Fibroblast of lung (primary cell): ENCODE results near the gene ZDHHC13. TPM values are rescaled to one million over a fixed set of nuclear protein-coding genes. Genes with fewer than 3 reads are reported as not detected.
A peak's percentile ranks its signal among the peaks of the same experiment; 100 is the strongest.

Experiments
- DNase-seq, 2 donors: peaks; one replicate each; pipeline versions ENCODE4 v3.0.0 to v3.0.0-alpha.2; 2010; ENCODE audit warnings: low read depth in 2 of 2
- H2AFZ ChIP-seq: 2 replicates; pipeline ENCODE4 v1.5.1; 2012; ENCODE audit warnings: low read length, control low read depth, inconsistent platforms
- H3K27ac ChIP-seq: 2 replicates; pipeline ENCODE4 v1.5.1; 2011; ENCODE audit warnings: low read length, control low read depth; ENCODE audit not compliant: insufficient read depth
- H3K27me3 ChIP-seq: 2 replicates; pipeline ENCODE4 v1.5.1; 2011; ENCODE audit warnings: mild to moderate bottlenecking, low read length; ENCODE audit not compliant: control insufficient read depth, insufficient read depth
- H3K36me3 ChIP-seq: 2 replicates; pipeline ENCODE4 v1.5.1; 2011; ENCODE audit warnings: low read length; ENCODE audit not compliant: control insufficient read depth, insufficient read depth
- H3K4me1 ChIP-seq: 2 replicates; pipeline ENCODE4 v1.5.1; 2011; ENCODE audit warnings: low read length; ENCODE audit not compliant: control insufficient read depth, insufficient read depth; ENCODE audit errors: extremely low read depth
- H3K4me2 ChIP-seq: 2 replicates; pipeline ENCODE4 v1.5.1; 2011; ENCODE audit warnings: low read length, control low read depth; ENCODE audit not compliant: insufficient read depth; ENCODE audit errors: extremely low read depth
- H3K4me3 ChIP-seq, 4 experiments: fragments of 200-600 bp in 1 of 4; sonication (generic) in 1 of 4; replicated peaks in 1 of 4; 2 replicates each; pipeline ENCODE4 v1.5.1; 2011 to 2016; ENCODE audit warnings: low read length in 4 of 4, low read depth in 3 of 4, mild to moderate bottlenecking in 3 of 4, control low read depth in 2 of 4, inconsistent platforms in 1 of 4, mixed read lengths in 1 of 4; ENCODE audit not compliant: insufficient read depth in 1 of 4; ENCODE audit errors: control extremely low read depth in 1 of 4
- H3K79me2 ChIP-seq: 2 replicates; pipeline ENCODE4 v1.5.1; 2012; ENCODE audit warnings: mild to moderate bottlenecking, low read length, inconsistent platforms; ENCODE audit not compliant: control insufficient read depth, insufficient read depth
- H3K9ac ChIP-seq: 2 replicates; pipeline ENCODE4 v1.5.1; 2011; ENCODE audit warnings: mild to moderate bottlenecking, low read length, control low read depth; ENCODE audit not compliant: insufficient read depth
- H3K9me3 ChIP-seq: 2 replicates; pipeline ENCODE4 v1.5.1; 2012; ENCODE audit warnings: low read depth, low read length; ENCODE audit not compliant: control insufficient read depth, insufficient read depth
- H4K20me1 ChIP-seq: 2 replicates; pipeline ENCODE4 v1.5.1; 2011; ENCODE audit warnings: low read length; ENCODE audit not compliant: control insufficient read depth, insufficient read depth; ENCODE audit errors: extremely low read depth
- EZH2 ChIP-seq: IDR thresholded peaks from 2 replicates; pipeline ENCODE4 v1.5.1; 2012; ENCODE audit warnings: low read length, control low read depth, mild to moderate bottlenecking; ENCODE audit errors: missing control alignments
- polyA plus RNA-seq, 2 donors: library from polyadenylated mRNA; depleted of rRNA in 1 of 2; stranded (reverse) in 1 of 2; unstranded in 1 of 2; fragments of >200 nt; gene quantifications; 2 replicates each; pipeline ENCODE4 v1.2.1, GENCODE V29; 2011 to 2012; ENCODE audit warnings: missing spikeins in 1 of 2
- total RNA-seq: library from RNA; depleted of rRNA; stranded (reverse); fragments of >200 nt; gene quantifications from 2 replicates; pipeline ENCODE4 v1.2.1, GENCODE V29; 2014
- TF ChIP-seq, protein P1 (sequence below), 2 donors: IDR thresholded peaks in 1 of 2; conservative IDR thresholded peaks in 1 of 2; 1 replicate in 1 of 2; 2 replicates in 1 of 2; pipeline ENCODE4 v1.5.1; 2011 to 2012; ENCODE audit warnings: low read length in 2 of 2, control low read depth in 1 of 2, inconsistent platforms in 1 of 2, low read depth in 1 of 2, mild to moderate bottlenecking in 1 of 2

Gene ZDHHC13
- total and polyA plus RNA-seq, 2 donors (not counting 1 experiment from before 2014, with no cell fraction given), result 11.1 to 16.1 TPM

DNA sequence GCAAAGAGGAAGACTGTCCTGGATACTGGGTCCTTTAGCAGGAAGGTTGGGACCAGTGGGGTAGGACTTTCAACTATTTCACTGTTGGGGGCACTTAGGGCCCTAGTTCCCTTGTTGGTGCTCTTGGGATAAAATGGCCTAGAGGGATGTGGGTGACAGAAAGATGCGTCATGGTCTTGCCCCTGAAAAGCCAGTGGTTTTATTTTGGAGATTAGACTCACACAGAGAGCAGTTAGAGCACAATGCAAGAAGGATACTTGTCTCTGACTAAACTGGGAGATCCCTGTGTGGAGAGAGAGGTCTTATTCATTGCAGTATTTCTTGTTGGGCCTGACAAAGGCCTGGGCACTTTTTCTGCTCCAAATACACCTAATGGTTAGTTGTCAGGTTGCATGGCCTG lies 33.8 kb upstream of the ZDHHC13 start:
- H3K4me2 ChIP-seq, result no peak overlapping the region
- H3K36me3 ChIP-seq, result no peaks in the 10 kb centered on the region
- TF ChIP-seq, protein P1, sequence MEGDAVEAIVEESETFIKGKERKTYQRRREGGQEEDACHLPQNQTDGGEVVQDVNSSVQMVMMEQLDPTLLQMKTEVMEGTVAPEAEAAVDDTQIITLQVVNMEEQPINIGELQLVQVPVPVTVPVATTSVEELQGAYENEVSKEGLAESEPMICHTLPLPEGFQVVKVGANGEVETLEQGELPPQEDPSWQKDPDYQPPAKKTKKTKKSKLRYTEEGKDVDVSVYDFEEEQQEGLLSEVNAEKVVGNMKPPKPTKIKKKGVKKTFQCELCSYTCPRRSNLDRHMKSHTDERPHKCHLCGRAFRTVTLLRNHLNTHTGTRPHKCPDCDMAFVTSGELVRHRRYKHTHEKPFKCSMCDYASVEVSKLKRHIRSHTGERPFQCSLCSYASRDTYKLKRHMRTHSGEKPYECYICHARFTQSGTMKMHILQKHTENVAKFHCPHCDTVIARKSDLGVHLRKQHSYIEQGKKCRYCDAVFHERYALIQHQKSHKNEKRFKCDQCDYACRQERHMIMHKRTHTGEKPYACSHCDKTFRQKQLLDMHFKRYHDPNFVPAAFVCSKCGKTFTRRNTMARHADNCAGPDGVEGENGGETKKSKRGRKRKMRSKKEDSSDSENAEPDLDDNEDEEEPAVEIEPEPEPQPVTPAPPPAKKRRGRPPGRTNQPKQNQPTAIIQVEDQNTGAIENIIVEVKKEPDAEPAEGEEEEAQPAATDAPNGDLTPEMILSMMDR (conservative IDR thresholded peaks at IDR 0.05 in 1 of 2, IDR thresholded peaks at IDR 0.05 in 1 of 2; ENCODE audit: low read depth in 1 of 2, low read length in 2 of 2), result no peak
- no peak for TF ChIP-seq EZH2
- H3K9ac ChIP-seq, result no peak overlapping the region
- H2AFZ ChIP-seq, result no peak overlapping the region
- H3K4me3 ChIP-seq, result no peak overlapping the region
- H3K27me3 ChIP-seq, result peaks cover 4% of the 10 kb centered on the region
- no peaks in the 10 kb centered on the region for H3K9me3 ChIP-seq
- DNase-seq, result no peak
- no peaks in the 10 kb centered on the region for H3K79me2 ChIP-seq
- H3K27ac ChIP-seq, result no peak overlapping the region
- H3K4me1 ChIP-seq, result peaks cover 3% of the 10 kb centered on the region
- H4K20me1 ChIP-seq, result no peaks in the 10 kb centered on the region

DNA sequence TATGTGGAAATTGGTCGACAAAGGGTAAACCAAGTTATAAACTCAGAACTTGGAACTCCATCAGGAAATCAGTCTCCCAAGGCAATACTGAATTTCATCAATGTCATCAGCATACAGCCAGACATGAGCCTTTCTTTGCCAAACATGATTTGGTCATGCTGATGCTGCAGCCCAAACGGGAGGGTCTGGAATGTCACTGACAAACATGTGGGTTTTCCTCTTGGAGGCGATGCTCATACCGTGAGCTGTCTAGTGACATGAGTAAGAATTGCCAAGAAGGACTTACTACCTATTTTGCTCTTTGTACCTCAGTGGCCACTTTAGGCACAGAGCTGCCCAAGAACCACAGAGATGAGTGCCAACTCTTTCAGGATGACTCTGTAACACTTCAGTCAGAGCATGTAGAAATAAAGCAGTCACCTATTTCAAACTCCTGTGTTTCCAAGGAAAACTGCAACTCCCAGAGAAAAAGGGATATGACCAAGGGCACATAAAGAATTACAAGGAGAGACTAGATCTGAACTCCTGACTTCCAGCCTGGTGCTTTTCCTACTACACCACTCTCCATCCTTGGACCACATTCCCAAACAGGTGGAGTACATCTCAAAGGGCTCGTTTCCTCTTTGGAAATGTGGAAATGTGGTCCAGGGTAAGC lies 32.2 kb upstream of the ZDHHC13 start:
- Histone ChIP-seq H3K4me3 (no peak overlapping the region), H3K27me3 (peaks cover 4% of the 10 kb centered on the region), H3K36me3 (no peaks in the 10 kb centered on the region), H3K27ac (no peak overlapping the region), H3K4me2 (no peak overlapping the region), H3K9ac (no peak overlapping the region), H4K20me1 (no peaks in the 10 kb centered on the region), H2AFZ (no peak overlapping the region), H3K79me2 (no peaks in the 10 kb centered on the region), H3K9me3 (no peaks in the 10 kb centered on the region), H3K4me1 (no peaks in the 10 kb centered on the region)
- DNase-seq, result peak in 1 of 2 donors; percentile 34
- no peak for TF ChIP-seq EZH2
- TF ChIP-seq, protein P1 (conservative IDR thresholded peaks at IDR 0.05 in 1 of 2, IDR thresholded peaks at IDR 0.05 in 1 of 2; ENCODE audit: low read depth in 1 of 2, low read length in 2 of 2), result no peak

DNA sequence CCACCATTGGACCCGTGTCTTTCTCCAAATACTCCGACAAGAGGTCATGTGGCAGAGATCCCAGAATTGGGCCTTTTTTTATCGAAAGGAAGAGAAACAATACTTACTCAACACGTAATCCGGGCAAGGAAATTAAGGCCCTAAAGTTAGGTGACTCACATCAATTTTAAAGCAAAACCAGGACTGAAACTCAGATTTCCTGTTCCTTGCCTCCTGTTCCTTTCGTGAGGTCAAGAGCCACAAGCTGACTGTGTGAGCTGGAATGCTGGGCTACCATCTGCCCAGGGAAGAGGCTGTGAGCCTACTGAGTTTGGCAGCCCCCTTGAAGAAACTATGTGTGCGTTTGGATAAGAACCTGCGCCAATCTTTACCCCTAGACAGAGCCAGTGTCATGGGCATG lies 29.3 kb upstream of the ZDHHC13 start:
- Histone ChIP-seq H4K20me1 (no peaks in the 10 kb centered on the region), H3K27ac (no peak overlapping the region), H3K9ac (no peak overlapping the region), H3K4me3 (no peak overlapping the region), H3K4me1 (no peaks in the 10 kb centered on the region), H3K36me3 (no peaks in the 10 kb centered on the region), H2AFZ (no peak overlapping the region), H3K79me2 (no peaks in the 10 kb centered on the region), H3K4me2 (no peak overlapping the region), H3K9me3 (no peaks in the 10 kb centered on the region), H3K27me3 (peaks cover 3% of the 10 kb centered on the region)
- TF ChIP-seq EZH2, result no peak
- TF ChIP-seq, protein P1 (conservative IDR thresholded peaks at IDR 0.05 in 1 of 2, IDR thresholded peaks at IDR 0.05 in 1 of 2; ENCODE audit: low read depth in 1 of 2, low read length in 2 of 2), result no peak
- peak; percentile 27 to 91 for DNase-seq
